Right lobe of liver (tissue), 4 donors: ENCODE measurements around the gene AMN1.

Experiments used
- POLR2A ChIP-seq: fragments of 450-650 bp; IDR thresholded peaks from one replicate; pipeline ENCODE4 v1.6.1; 2017; ENCODE audit warnings: antibody characterized with exemption, mild to moderate bottlenecking
- TF ChIP-seq, protein P1 (sequence below), 4 donors: fragments of 200-600 bp in 3 of 4; fragments of 450-650 bp in 1 of 4; IDR thresholded peaks; one replicate each; pipeline versions ENCODE4 v1.5.1 to v1.8.0; 2016 to 2022; ENCODE audit warnings: antibody characterized with exemption in 4 of 4, mild to moderate bottlenecking in 2 of 4
- donor health status: DM: no; HTN: no; CAD: no.
- donor health status: DM: no; HTN: no; CAD: no.
- donor health status: DM: no; HTN: yes; CAD: no.

DNA sequence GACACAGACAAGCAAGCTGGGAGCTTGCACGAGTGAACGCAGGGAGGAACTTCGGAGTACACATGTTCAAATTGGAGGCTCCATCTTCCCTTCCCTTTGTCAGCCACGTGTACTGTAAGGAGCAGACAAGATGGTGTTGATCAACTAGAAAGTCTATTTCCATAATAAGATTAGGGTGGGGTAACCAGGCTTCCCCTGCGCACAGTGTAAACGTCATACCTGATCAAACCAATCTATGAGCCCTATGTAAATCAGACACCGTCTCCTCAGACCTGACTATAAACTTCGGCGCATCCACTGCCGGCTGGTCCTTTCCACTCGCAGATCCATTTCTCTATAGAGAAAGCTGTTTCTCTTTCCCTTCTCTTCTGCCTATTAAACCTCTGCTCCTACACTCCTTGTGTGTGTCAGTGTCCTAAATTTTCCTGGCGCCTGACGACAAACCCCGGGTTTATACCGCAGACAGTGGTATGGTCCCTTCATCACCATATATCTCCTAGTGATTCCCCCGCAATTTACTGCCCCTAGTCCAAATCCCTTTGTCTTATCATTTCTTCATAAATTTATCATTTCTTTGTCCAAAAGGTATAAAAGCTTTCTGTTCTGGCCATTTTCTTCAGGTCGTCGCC lies 76.8 kb downstream of the AMN1 start:
- TF ChIP-seq, protein P1, sequence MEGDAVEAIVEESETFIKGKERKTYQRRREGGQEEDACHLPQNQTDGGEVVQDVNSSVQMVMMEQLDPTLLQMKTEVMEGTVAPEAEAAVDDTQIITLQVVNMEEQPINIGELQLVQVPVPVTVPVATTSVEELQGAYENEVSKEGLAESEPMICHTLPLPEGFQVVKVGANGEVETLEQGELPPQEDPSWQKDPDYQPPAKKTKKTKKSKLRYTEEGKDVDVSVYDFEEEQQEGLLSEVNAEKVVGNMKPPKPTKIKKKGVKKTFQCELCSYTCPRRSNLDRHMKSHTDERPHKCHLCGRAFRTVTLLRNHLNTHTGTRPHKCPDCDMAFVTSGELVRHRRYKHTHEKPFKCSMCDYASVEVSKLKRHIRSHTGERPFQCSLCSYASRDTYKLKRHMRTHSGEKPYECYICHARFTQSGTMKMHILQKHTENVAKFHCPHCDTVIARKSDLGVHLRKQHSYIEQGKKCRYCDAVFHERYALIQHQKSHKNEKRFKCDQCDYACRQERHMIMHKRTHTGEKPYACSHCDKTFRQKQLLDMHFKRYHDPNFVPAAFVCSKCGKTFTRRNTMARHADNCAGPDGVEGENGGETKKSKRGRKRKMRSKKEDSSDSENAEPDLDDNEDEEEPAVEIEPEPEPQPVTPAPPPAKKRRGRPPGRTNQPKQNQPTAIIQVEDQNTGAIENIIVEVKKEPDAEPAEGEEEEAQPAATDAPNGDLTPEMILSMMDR (IDR thresholded peaks at IDR 0.05) = no peak
- no peak for TF ChIP-seq POLR2A
